ENCODE measurements around the gene ATP8B4.

ATP8B4 gene

GRCh38 chr15:50137330-50137761, 18.3 kb upstream of the ATP8B4 start:
- no peak for TF ChIP-seq CTCF (IDR thresholded peaks at IDR 0.05)

- no peak for TF ChIP-seq CTCF (IDR thresholded peaks at IDR 0.05)
Observed at GRCh38 chr15:50135031-50135551, 16.1 kb upstream of the ATP8B4 start.

- no peak for TF ChIP-seq CTCF (IDR thresholded peaks at IDR 0.05)
Observed at GRCh38 chr15:50134524-50135024, 15.5 kb upstream of the ATP8B4 start.

- TF ChIP-seq CTCF (IDR thresholded peaks at IDR 0.05): no peak
Observed at GRCh38 chr15:50131617-50132016, 12.6 kb upstream of the ATP8B4 start.

- no peak for TF ChIP-seq CTCF (IDR thresholded peaks at IDR 0.05)
Observed at GRCh38 chr15:50128266-50128665, 9.2 kb upstream of the ATP8B4 start.

- no peak for TF ChIP-seq CTCF (IDR thresholded peaks at IDR 0.05)
Observed at GRCh38 chr15:50127255-50127777, 8.3 kb upstream of the ATP8B4 start.

- no peak for TF ChIP-seq CTCF (IDR thresholded peaks at IDR 0.05)
Observed at GRCh38 chr15:50126072-50126471, 7.0 kb upstream of the ATP8B4 start.

- TF ChIP-seq CTCF (IDR thresholded peaks at IDR 0.05): no peak
Observed at GRCh38 chr15:50124631-50125030, 5.6 kb upstream of the ATP8B4 start.
